GM12874 (cell line): ENCODE data around the gene MTERF4.

ENCODE experiments used
- TF ChIP-seq, protein P1 (sequence below): IDR thresholded peaks from 2 replicates; pipeline ENCODE4 v1.5.1; 2011; ENCODE audit warnings: low read depth, mild to moderate bottlenecking, control low read depth, low read length, moderate library complexity; ENCODE audit not compliant: insufficient read depth

Gene MTERF4

GRCh38 chr2:241099246-241099645, 2.8 kb downstream of the MTERF4 start:
- TF ChIP-seq, protein P1, sequence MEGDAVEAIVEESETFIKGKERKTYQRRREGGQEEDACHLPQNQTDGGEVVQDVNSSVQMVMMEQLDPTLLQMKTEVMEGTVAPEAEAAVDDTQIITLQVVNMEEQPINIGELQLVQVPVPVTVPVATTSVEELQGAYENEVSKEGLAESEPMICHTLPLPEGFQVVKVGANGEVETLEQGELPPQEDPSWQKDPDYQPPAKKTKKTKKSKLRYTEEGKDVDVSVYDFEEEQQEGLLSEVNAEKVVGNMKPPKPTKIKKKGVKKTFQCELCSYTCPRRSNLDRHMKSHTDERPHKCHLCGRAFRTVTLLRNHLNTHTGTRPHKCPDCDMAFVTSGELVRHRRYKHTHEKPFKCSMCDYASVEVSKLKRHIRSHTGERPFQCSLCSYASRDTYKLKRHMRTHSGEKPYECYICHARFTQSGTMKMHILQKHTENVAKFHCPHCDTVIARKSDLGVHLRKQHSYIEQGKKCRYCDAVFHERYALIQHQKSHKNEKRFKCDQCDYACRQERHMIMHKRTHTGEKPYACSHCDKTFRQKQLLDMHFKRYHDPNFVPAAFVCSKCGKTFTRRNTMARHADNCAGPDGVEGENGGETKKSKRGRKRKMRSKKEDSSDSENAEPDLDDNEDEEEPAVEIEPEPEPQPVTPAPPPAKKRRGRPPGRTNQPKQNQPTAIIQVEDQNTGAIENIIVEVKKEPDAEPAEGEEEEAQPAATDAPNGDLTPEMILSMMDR = no peak

GRCh38 chr2:241096979-241097378, 5.1 kb downstream of the MTERF4 start:
- TF ChIP-seq, protein P1 = no peak

DNA sequence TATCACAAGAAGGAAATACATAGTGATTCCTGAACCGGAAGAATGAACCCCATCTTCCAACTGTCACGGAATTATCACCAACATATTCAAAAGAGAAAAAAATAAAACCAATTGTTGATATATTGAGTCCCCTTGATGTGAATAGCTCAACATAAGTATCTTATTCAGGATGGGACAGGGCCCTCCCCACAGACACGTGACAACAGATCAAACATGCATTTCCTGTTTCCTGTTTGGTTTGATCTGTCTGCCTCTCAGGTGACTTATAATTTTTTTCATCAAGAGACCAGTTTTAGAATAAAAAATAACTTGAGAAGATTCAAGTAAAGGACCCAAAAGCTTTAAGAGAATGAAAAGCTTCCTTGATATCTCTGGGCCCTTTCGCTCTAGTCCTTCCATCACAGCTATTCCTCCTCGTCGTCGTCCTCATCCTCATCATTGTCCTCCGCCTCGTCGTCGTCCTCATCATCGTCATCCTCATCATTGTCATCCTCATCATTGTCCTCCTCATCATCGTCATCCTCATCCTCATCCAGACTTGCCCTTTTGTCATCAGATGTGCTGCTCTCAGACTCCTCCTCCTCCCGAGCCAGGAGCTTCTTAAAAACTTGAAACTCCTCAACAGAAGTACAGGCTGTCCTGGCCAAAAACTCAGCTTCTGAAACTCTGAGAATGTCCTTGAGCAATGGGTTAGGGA, 6.3 kb downstream of the MTERF4 start:
- TF ChIP-seq, protein P1 = no peak

- TF ChIP-seq, protein P1 = no peak
These were observed 7.1 kb downstream of the MTERF4 start for GRCh38 chr2:241094924-241095420.

DNA sequence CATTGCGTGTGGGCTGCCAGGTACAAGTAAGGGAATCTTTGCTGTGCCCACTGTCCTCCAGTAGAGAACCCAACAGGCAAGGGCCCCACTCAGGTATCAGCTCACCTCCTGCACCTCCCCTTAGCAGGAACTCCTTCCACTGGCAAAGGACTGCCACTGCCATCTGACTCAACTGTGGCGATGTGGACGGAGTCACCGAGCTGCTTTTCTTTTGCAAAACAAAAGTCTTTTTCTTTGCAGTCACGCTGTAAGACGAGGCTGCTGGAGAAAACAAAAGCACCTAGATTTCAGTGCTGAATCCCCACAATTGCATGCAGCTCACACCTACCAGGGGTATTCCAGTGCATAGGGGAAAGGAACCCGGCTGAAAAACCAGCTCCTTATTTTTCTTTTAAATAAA, 7.9 kb downstream of the MTERF4 start:
- TF ChIP-seq, protein P1 = no peak

GRCh38 chr2:241092677-241093076, 9.4 kb downstream of the MTERF4 start:
- TF ChIP-seq, protein P1 = no peak

- TF ChIP-seq, protein P1 = no peak
These were observed 10.2 kb downstream of the MTERF4 start for GRCh38 chr2:241091734-241092445.
